Stomach (tissue), 9 donors: ENCODE measurements around the gene ABHD17C. TPM values are rescaled to one million over a fixed set of nuclear protein-coding genes. Genes with fewer than 3 reads are reported as not detected.

Source experiments
- DNase-seq, 2 donors: peaks; one replicate each; pipeline versions ENCODE4 v3.0.0 to v3.0.0-alpha.2; 2013 to 2019
- H3K27ac ChIP-seq, 5 donors: fragments of 200-600 bp in 4 of 5; sonication (generic) in 4 of 5; one replicate each; pipeline ENCODE4 v1.5.1; 2013 to 2019; ENCODE audit warnings: mild to moderate bottlenecking in 1 of 5, moderate library complexity in 1 of 5
- H3K27me3 ChIP-seq, 3 donors: fragments of 200-600 bp; sonication (generic); one replicate each; pipeline ENCODE4 v1.5.1; 2017 to 2019; ENCODE audit warnings: mixed run types in 1 of 3
- H3K36me3 ChIP-seq, 4 donors: fragments of 200-600 bp; sonication (generic); 1 replicate in 3 of 4; 2 replicates in 1 of 4; pipeline ENCODE4 v1.5.1; 2016 to 2019
- H3K4me1 ChIP-seq, 4 donors: fragments of 200-600 bp; sonication (generic); one replicate each; pipeline ENCODE4 v1.5.1; 2016 to 2019
- H3K4me3 ChIP-seq, 4 donors: fragments of 200-600 bp; sonication (generic) in 3 of 4; one replicate each; pipeline ENCODE4 v1.5.1; 2016 to 2019; ENCODE audit warnings: mild to moderate bottlenecking in 1 of 4
- H3K9me3 ChIP-seq, 4 donors: fragments of 200-600 bp; sonication (generic); one replicate each; pipeline ENCODE4 v1.5.1; 2016 to 2019
- EP300 ChIP-seq: sonication (generic); formaldehyde crosslinking; IDR thresholded peaks from one replicate; pipeline ENCODE4 v1.6.1; 2017; ENCODE audit warnings: antibody characterized with exemption
- POLR2A ChIP-seq, 4 donors: fragments of 450-650 bp; IDR thresholded peaks; one replicate each; pipeline ENCODE4 v1.6.1; 2016; ENCODE audit warnings: antibody characterized with exemption in 4 of 4, control low read depth in 2 of 4, mild to moderate bottlenecking in 1 of 4, moderate library complexity in 1 of 4
- POLR2AphosphoS5 ChIP-seq, 3 donors: sonication (generic); formaldehyde crosslinking; IDR thresholded peaks; one replicate each; pipeline ENCODE4 v1.6.1; 2016; ENCODE audit warnings: antibody characterized with exemption in 3 of 3
- WGBS, 5 donors: extraction: QIAGEN DNeasy Blood & Tissue Kit in 3 of 5; methylation state at CpG; one replicate each; pipeline versions ENCODE4 v1.1.5 to v1.1.7; 2013 to 2018; 5-methylcytosine and 5-hydroxymethylcytosine counted together
- intact Hi-C: fragments of 100-400 bp; cut with DNase I; formaldehyde crosslinking; loops from one replicate; pipeline ENCODE4 v1.15.1; 2023; ENCODE audit warnings: low total_unique reads
- polyA plus RNA-seq, 3 donors: library from polyadenylated mRNA; stranded (reverse); fragments of 200-250 nt; gene quantifications; one replicate each; pipeline ENCODE4 v1.2.3, GENCODE V29; 2013
- total RNA-seq, 5 donors: library from RNA; depleted of rRNA; stranded (reverse); fragments of >200 nt; gene quantifications; one replicate each; pipeline versions ENCODE4 v1.1.0 to v1.2.3, GENCODE V29; 2014 to 2016
- TF ChIP-seq, protein P1 (sequence below), 7 experiments: fragments of 450-650 bp in 4 of 7; fragments of 200-600 bp in 3 of 7; sonication (generic) in 3 of 7; IDR thresholded peaks; one replicate each; pipeline ENCODE4 v1.5.1; 2016 to 2019; ENCODE audit warnings: antibody characterized with exemption in 7 of 7, control low read depth in 2 of 7, mild to moderate bottlenecking in 1 of 7
- donor health status: healthy with polysubstance abuse.
- donor health status: Bipolar disorder and iron deficiency.
- donor health status: healthy.

The ABHD17C gene
- total and polyA plus RNA-seq, 8 donors = 1.2 to 55.3 (median 21.1) TPM

DNA sequence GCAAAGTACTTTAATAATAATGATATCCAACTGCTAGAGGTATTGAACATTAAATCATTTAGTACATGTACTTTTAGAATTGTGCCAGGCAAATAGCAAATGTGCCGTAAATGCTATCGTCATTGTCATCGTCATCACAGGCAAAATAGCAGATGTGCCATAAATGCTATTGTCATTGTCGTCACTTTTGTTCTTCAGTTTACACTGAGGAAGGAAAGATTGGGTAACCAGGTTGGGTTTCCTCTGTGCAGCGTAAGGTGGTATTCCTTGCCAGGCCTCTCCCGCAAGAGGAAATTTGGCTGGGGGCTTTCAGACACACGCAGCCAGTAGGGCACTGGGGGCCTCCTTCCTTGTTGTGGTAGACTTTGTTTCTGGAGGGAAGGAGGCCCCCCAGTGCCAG is 26.4 kb downstream of the ABHD17C start:
- Histone ChIP-seq H3K4me3 (no peak overlapping the region), H3K36me3 (peaks cover 0 to 10% (median 3%) of the 10 kb centered on the region in 4 donors), H3K9me3 (no peaks in the 10 kb centered on the region), H3K27me3 (no peaks in the 10 kb centered on the region), H3K27ac (no peak overlapping the region), H3K4me1 (peaks cover 0 to 8% (median 3%) of the 10 kb centered on the region in 4 donors)
- intact Hi-C loops = no loop called here
- no peak for TF ChIP-seq POLR2AphosphoS5 (IDR thresholded peaks at IDR 0.05)
- DNase-seq = no peak
- 74 to 86% (median 84%) methylated on average over 7 of the region's 7 CpGs for WGBS, 5 donors

DNA sequence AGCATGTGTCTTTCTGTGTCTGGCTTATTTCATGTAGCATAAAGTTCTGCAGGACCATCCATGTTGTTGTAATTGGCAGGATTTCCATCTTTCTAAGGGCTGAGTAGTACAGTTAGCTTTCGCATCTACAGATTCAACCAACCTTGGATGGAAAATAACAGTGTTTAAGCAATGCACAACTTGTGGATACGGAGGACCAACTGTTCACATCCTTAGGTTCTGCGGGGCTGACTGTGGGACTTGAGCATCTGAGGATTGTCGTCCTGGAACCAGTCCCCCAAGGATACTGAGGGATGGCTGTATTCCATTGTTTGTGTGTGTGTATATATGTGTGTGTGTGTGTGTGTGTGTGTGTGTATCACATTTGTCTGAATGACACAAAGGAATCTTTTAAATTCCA is 27.7 kb downstream of the ABHD17C start:
- no peak for DNase-seq
- H3K27me3 ChIP-seq = no peaks in the 10 kb centered on the region
- no peak overlapping the region for H3K27ac ChIP-seq
- H3K4me1 ChIP-seq = peaks cover 0 to 8% (median 3%) of the 10 kb centered on the region in 4 donors
- no peak overlapping the region for H3K4me3 ChIP-seq
- TF ChIP-seq POLR2AphosphoS5 (IDR thresholded peaks at IDR 0.05) (no peak), POLR2A (IDR thresholded peaks at IDR 0.05) (no peak), EP300 (no peak)
- TF ChIP-seq, protein P1, sequence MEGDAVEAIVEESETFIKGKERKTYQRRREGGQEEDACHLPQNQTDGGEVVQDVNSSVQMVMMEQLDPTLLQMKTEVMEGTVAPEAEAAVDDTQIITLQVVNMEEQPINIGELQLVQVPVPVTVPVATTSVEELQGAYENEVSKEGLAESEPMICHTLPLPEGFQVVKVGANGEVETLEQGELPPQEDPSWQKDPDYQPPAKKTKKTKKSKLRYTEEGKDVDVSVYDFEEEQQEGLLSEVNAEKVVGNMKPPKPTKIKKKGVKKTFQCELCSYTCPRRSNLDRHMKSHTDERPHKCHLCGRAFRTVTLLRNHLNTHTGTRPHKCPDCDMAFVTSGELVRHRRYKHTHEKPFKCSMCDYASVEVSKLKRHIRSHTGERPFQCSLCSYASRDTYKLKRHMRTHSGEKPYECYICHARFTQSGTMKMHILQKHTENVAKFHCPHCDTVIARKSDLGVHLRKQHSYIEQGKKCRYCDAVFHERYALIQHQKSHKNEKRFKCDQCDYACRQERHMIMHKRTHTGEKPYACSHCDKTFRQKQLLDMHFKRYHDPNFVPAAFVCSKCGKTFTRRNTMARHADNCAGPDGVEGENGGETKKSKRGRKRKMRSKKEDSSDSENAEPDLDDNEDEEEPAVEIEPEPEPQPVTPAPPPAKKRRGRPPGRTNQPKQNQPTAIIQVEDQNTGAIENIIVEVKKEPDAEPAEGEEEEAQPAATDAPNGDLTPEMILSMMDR (IDR thresholded peaks at IDR 0.05) = no peak
- WGBS, 5 donors = 84 to 95% (median 91%) methylated on average over 4 of the region's 4 CpGs
- H3K36me3 ChIP-seq = peaks cover 0 to 10% (median 3%) of the 10 kb centered on the region in 4 donors
- intact Hi-C loops = no loop called here
- no peaks in the 10 kb centered on the region for H3K9me3 ChIP-seq

DNA sequence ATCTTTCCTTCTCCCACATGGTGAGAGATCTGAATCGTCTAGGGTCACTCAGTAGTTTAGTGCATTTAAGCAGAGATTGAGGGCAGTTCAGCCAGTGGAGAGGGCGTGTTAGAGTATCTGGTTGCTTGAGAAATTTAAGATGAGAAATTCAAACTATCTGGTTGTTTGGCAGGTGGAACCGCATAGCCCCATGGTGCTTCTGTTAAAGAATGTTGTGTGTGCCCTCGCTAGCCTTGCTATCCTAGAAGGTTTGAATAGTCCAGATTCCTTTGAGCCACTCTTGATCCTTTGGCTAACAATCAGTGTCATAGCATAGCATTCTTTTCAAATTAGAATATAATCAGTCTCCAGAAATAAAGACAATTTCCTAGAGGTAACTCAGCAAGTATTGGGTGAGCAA is 32.1 kb downstream of the ABHD17C start:
- no peak overlapping the region for H3K27ac ChIP-seq
- H3K4me3 ChIP-seq = no peak overlapping the region
- H3K9me3 ChIP-seq = no peaks in the 10 kb centered on the region
- 62 to 81% (median 78%) methylated on average over 4 of the region's 4 CpGs for WGBS, 5 donors
- TF ChIP-seq EP300 (no peak), POLR2A (IDR thresholded peaks at IDR 0.05) (no peak), POLR2AphosphoS5 (IDR thresholded peaks at IDR 0.05) (no peak)
- TF ChIP-seq, protein P1 (IDR thresholded peaks at IDR 0.05) = no peak
- no peaks in the 10 kb centered on the region for H3K27me3 ChIP-seq
- intact Hi-C loops = no loop called here
- H3K36me3 ChIP-seq = peaks cover 0 to 10% (median 3%) of the 10 kb centered on the region in 4 donors
- H3K4me1 ChIP-seq = peaks cover 0 to 26% (median 10%) of the 10 kb centered on the region in 4 donors
- DNase-seq = no peak

DNA sequence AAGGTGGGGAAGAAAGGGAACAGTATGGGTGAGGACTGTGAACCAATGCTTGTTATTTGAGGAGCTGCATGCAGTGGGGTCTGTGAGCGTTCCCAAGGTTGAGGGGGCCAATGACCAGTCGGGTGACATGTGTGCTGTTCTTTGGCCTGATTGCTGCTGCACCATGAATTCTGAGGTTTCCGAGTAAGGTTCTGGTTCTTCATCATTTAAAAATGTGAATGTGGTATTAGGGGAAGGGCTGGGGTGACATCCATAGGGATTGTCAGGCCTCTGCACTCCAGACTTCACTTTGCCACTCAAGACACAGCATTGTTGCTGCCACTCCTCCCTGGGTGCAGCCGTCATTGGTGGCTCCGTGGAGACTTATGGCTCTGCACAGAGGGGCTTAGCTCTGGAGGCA is 32.5 kb downstream of the ABHD17C start:
- Histone ChIP-seq H3K4me1 (peaks cover 0 to 29% (median 14%) of the 10 kb centered on the region in 4 donors), H3K27me3 (no peaks in the 10 kb centered on the region), H3K4me3 (no peak overlapping the region), H3K36me3 (peaks cover 0 to 10% (median 3%) of the 10 kb centered on the region in 4 donors), H3K27ac (no peak overlapping the region), H3K9me3 (no peaks in the 10 kb centered on the region)
- no peak for DNase-seq
- TF ChIP-seq POLR2AphosphoS5 (IDR thresholded peaks at IDR 0.05) (no peak), POLR2A (IDR thresholded peaks at IDR 0.05) (no peak), EP300 (no peak)
- TF ChIP-seq, protein P1 (IDR thresholded peaks at IDR 0.05) = no peak
- intact Hi-C loops = no loop called here
- 88 to 97% (median 93%) methylated on average over 5 of the region's 5 CpGs for WGBS, 5 donors

DNA sequence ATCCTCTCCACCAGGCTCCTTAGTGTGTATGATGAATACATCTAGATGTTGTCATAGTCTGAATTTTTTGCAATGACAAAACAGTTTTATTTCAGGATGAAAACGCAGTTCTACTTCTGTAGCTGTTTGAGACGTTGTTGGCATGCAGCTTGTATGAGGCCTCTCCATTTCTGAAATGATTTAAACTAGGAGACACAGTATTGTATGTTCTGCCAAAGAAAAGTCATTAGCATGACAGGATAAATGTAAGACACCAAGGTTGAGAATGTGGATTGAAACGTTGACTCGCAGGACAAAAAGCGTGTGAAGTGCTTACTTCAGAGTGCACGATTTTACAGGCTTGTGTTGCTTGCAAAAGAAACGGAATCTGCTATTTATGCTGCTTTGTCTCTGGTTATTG is 35.3 kb downstream of the ABHD17C start:
- no peak overlapping the region for H3K27ac ChIP-seq
- WGBS, 5 donors = 80 to 88% (median 82%) methylated on average over 7 of the region's 7 CpGs

More for the DNA sequence above, 35.3 kb downstream of the ABHD17C start:
- TF ChIP-seq, protein P1 (IDR thresholded peaks at IDR 0.05) = no peak
- TF ChIP-seq POLR2AphosphoS5 (IDR thresholded peaks at IDR 0.05) (no peak), POLR2A (IDR thresholded peaks at IDR 0.05) (no peak), EP300 (no peak)
- no peaks in the 10 kb centered on the region for H3K9me3 ChIP-seq
- DNase-seq = no peak
- intact Hi-C loops = no loop called here
- H3K4me1 ChIP-seq = peaks cover 0 to 30% (median 19%) of the 10 kb centered on the region in 4 donors
- no peaks in the 10 kb centered on the region for H3K27me3 ChIP-seq
- H3K4me3 ChIP-seq = no peak overlapping the region
- H3K36me3 ChIP-seq = peaks cover 0 to 2% (median under 1%) of the 10 kb centered on the region in 4 donors
